Aortic smooth muscle cell (primary cell): ENCODE data around the gene SLC31A2. TPM values are rescaled to one million over a fixed set of nuclear protein-coding genes. Genes with fewer than 3 reads are reported as not detected.

Source experiments
- total RNA-seq: library from RNA; depleted of rRNA; stranded (reverse); fragments of >200 nt; gene quantifications from 2 replicates; pipeline ENCODE4 v1.2.3, GENCODE V29; 2014

Gene SLC31A2, protein sequence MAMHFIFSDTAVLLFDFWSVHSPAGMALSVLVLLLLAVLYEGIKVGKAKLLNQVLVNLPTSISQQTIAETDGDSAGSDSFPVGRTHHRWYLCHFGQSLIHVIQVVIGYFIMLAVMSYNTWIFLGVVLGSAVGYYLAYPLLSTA
- 8.9 and 11.6 TPM in 2 replicates for total RNA-seq

DNA sequence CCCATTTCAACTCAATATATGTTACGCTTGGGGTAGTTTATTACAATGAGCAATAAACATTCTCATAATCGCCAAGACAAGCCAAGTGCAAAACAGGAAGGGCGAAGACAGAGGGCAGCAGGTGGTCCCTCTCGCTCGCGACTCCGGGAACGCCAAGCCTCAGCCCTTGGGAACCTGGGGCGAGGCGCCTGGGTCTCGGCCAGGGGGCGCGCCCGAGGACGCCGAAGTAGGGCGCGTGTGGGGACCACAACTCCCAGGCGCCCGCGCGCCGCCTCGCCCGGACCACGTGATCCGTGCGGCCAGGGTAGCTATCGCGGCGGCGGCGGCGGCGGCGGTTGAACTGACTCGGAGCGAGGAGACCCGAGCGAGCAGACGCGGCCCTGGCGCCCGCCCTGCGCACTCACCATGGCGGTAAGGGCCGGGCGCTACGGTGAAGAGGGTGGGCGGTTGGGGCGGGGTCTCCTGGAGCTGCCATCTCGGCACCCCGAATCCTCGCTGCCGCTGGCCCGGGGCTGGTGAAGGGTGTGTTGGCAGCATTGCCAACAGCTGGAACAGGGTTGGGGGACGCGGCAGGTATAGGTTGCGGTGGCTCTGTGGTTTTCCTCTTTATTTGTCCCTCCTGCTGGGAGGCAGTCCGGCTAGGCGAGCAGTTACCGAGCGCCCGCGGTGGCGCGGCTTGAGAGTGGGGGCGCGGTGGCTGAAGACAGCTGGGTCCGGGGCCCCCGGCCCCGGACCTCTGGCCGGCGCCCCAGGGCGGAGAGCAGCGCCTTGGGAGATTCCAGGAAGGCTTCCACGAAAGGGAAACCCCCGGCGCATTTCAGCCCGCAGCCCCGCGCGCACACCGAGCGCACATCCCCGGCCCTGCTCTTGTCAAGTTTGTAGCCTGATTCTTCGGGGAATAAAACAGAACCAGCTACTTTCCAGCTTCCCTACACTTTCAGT lies at the start of gene SLC31A2:
TSS of gene SLC31A2 (plus strand) at position 338 of the 942 bp plus-strand sequence. CDS start at position 406, 68 bp downstream.

Other genes with a start within 250 kb of the SLC31A2 start
- gene ZNF883, start 138.8 kb upstream of the SLC31A2 start, total RNA-seq: 0.99 and 1.7 TPM in 2 replicates
- 1.2 and 1.8 TPM in 2 replicates for gene ZFP37, start 94.3 kb upstream of the SLC31A2 start, total RNA-seq
- 21.8 and 22.0 TPM in 2 replicates for gene FKBP15, start 70.3 kb downstream of the SLC31A2 start, total RNA-seq
- 18.5 and 19.0 TPM in 2 replicates for gene SLC31A1, start 70.5 kb downstream of the SLC31A2 start, total RNA-seq
- 56.0 and 58.9 TPM in 2 replicates for gene CDC26, start 124.6 kb downstream of the SLC31A2 start, total RNA-seq
- 22.1 and 29.7 TPM in 2 replicates for gene PRPF4, start 124.7 kb downstream of the SLC31A2 start, total RNA-seq
- gene RNF183, start 152.4 kb downstream of the SLC31A2 start, total RNA-seq: not detected in 2 replicates
- gene WDR31, start 189.3 kb downstream of the SLC31A2 start, total RNA-seq: 2.1 and 2.9 TPM in 2 replicates
- gene BSPRY, start 198.5 kb downstream of the SLC31A2 start, total RNA-seq: not detected in 2 replicates
- 2.9 and 5.9 TPM in 2 replicates for gene HDHD3, start 226.0 kb downstream of the SLC31A2 start, total RNA-seq